ENCODE data around the gene SLC25A17.
"Not testable (repeated sequence)": the region's sequence is repeated elsewhere in the genome, so short reads cannot be mapped to it uniquely, and the experiment has no call there.

The SLC25A17 gene

GRCh38 chr22:40845816-40846215 lies 26.7 kb upstream of the SLC25A17 start:
- not testable (repeated sequence) for H3K27me3 Mint-ChIP-seq; ATAC-seq (replicated peaks; ENCODE audit: extremely low read depth, poor library complexity, severe bottlenecking)
- peaks cover 75% of the 10 kb centered on the region for H3K36me3 Mint-ChIP-seq (ENCODE audit: insufficient read depth)

GRCh38 chr22:40844951-40845350 lies 25.8 kb upstream of the SLC25A17 start:
- H3K27ac Mint-ChIP-seq (ENCODE audit: low read depth), result peak overlapping the region; percentile 35
- peaks cover 6% of the 10 kb centered on the region for H3K4me1 Mint-ChIP-seq
- no peaks in the 10 kb centered on the region for H3K27me3 Mint-ChIP-seq
- peaks cover 78% of the 10 kb centered on the region for H3K36me3 Mint-ChIP-seq (ENCODE audit: insufficient read depth)
- no peak for ATAC-seq (replicated peaks; ENCODE audit: extremely low read depth, poor library complexity, severe bottlenecking)
- DNase-seq (ENCODE audit: low spot score in 2 of 2), result no peak
- H3K9me3 Mint-ChIP-seq, result no peaks in the 10 kb centered on the region
- H3K4me3 Mint-ChIP-seq, result no peak overlapping the region

More at GRCh38 chr22:40845816-40846215, 26.7 kb upstream of the SLC25A17 start:
- peaks cover 10% of the 10 kb centered on the region for H3K4me1 Mint-ChIP-seq
- not testable (repeated sequence) for DNase-seq (ENCODE audit: low spot score in 2 of 2); H3K27ac Mint-ChIP-seq (ENCODE audit: low read depth); H3K4me3 Mint-ChIP-seq; H3K9me3 Mint-ChIP-seq

GRCh38 chr22:40838486-40838885 lies 19.3 kb upstream of the SLC25A17 start:
- peaks cover 5% of the 10 kb centered on the region for H3K4me1 Mint-ChIP-seq
- H3K9me3 Mint-ChIP-seq, result no peaks in the 10 kb centered on the region
- no peak overlapping the region for H3K27ac Mint-ChIP-seq (ENCODE audit: low read depth)
- ATAC-seq (replicated peaks; ENCODE audit: extremely low read depth, poor library complexity, severe bottlenecking), result no peak
- DNase-seq (ENCODE audit: low spot score in 2 of 2), result no peak
- H3K4me3 Mint-ChIP-seq, result no peak overlapping the region
- H3K36me3 Mint-ChIP-seq (ENCODE audit: insufficient read depth), result peaks cover 63% of the 10 kb centered on the region
- no peaks in the 10 kb centered on the region for H3K27me3 Mint-ChIP-seq

GRCh38 chr22:40834619-40835018 lies 15.5 kb upstream of the SLC25A17 start:
- ATAC-seq (replicated peaks; ENCODE audit: extremely low read depth, poor library complexity, severe bottlenecking) (no peak), DNase-seq (ENCODE audit: low spot score in 2 of 2) (no peak)
- H3K27ac Mint-ChIP-seq (ENCODE audit: low read depth), result no peak overlapping the region
- H3K4me1 Mint-ChIP-seq, result no peaks in the 10 kb centered on the region
- H3K4me3 Mint-ChIP-seq, result no peak overlapping the region
- no peaks in the 10 kb centered on the region for H3K27me3 Mint-ChIP-seq
- H3K36me3 Mint-ChIP-seq (ENCODE audit: insufficient read depth), result peaks cover 56% of the 10 kb centered on the region
- H3K9me3 Mint-ChIP-seq, result no peaks in the 10 kb centered on the region

GRCh38 chr22:40829131-40829530 lies 10.0 kb upstream of the SLC25A17 start:
- Mint-ChIP-seq H3K4me1 (no peaks in the 10 kb centered on the region), H3K9me3 (no peaks in the 10 kb centered on the region), H3K27ac (ENCODE audit: low read depth) (no peak overlapping the region), H3K27me3 (no peaks in the 10 kb centered on the region), H3K36me3 (ENCODE audit: insufficient read depth) (peaks cover 47% of the 10 kb centered on the region), H3K4me3 (no peak overlapping the region)
- no peak for ATAC-seq (replicated peaks; ENCODE audit: extremely low read depth, poor library complexity, severe bottlenecking)
- no peak for DNase-seq (ENCODE audit: low spot score in 2 of 2)

GRCh38 chr22:40826984-40827741 lies 8.0 kb upstream of the SLC25A17 start:
- H3K9me3 Mint-ChIP-seq, result no peaks in the 10 kb centered on the region
- DNase-seq (ENCODE audit: low spot score in 2 of 2), result no peak
- no peak for ATAC-seq (replicated peaks; ENCODE audit: extremely low read depth, poor library complexity, severe bottlenecking)
- no peak overlapping the region for H3K27ac Mint-ChIP-seq (ENCODE audit: low read depth)
- H3K4me1 Mint-ChIP-seq, result no peaks in the 10 kb centered on the region
- H3K36me3 Mint-ChIP-seq (ENCODE audit: insufficient read depth), result peaks cover 42% of the 10 kb centered on the region
- H3K4me3 Mint-ChIP-seq, result no peak overlapping the region
- no peaks in the 10 kb centered on the region for H3K27me3 Mint-ChIP-seq

GRCh38 chr22:40826292-40826691 lies 7.1 kb upstream of the SLC25A17 start:
- not testable (repeated sequence) for H3K27me3 Mint-ChIP-seq; DNase-seq (ENCODE audit: low spot score in 2 of 2); ATAC-seq (replicated peaks; ENCODE audit: extremely low read depth, poor library complexity, severe bottlenecking); H3K9me3 Mint-ChIP-seq; H3K4me3 Mint-ChIP-seq; H3K27ac Mint-ChIP-seq (ENCODE audit: low read depth); H3K4me1 Mint-ChIP-seq
- H3K36me3 Mint-ChIP-seq (ENCODE audit: insufficient read depth), result peaks cover 36% of the 10 kb centered on the region

GRCh38 chr22:40823426-40823825 lies 4.3 kb upstream of the SLC25A17 start:
- Mint-ChIP-seq H3K36me3 (ENCODE audit: insufficient read depth) (peaks cover 27% of the 10 kb centered on the region), H3K4me3 (no peak overlapping the region), H3K27me3 (no peaks in the 10 kb centered on the region), H3K4me1 (peaks cover 4% of the 10 kb centered on the region), H3K9me3 (no peaks in the 10 kb centered on the region), H3K27ac (ENCODE audit: low read depth) (no peak overlapping the region)
- DNase-seq (ENCODE audit: low spot score in 2 of 2) (no peak), ATAC-seq (replicated peaks; ENCODE audit: extremely low read depth, poor library complexity, severe bottlenecking) (no peak)

- Mint-ChIP-seq H3K36me3 (ENCODE audit: insufficient read depth) (peaks cover 14% of the 10 kb centered on the region), H3K4me1 (peaks cover 24% of the 10 kb centered on the region), H3K27me3 (no peaks in the 10 kb centered on the region), H3K27ac (ENCODE audit: low read depth) (no peak overlapping the region), H3K9me3 (no peaks in the 10 kb centered on the region), H3K4me3 (peak overlapping the region; percentile 76)
- ATAC-seq (replicated peaks; ENCODE audit: extremely low read depth, poor library complexity, severe bottlenecking) (no peak), DNase-seq (ENCODE audit: low spot score in 2 of 2) (no peak)
Measured at GRCh38 chr22:40819599-40820140, 524 bp upstream of the SLC25A17 start.

- no peaks in the 10 kb centered on the region for H3K9me3 Mint-ChIP-seq
- H3K27ac Mint-ChIP-seq (ENCODE audit: low read depth), result peak overlapping the region; percentile 69
- DNase-seq (ENCODE audit: low spot score in 2 of 2), result no peak
- H3K27me3 Mint-ChIP-seq, result no peaks in the 10 kb centered on the region
- peaks cover 24% of the 10 kb centered on the region for H3K4me1 Mint-ChIP-seq
- peak; percentile 10 for ATAC-seq (replicated peaks; ENCODE audit: extremely low read depth, poor library complexity, severe bottlenecking)
- H3K4me3 Mint-ChIP-seq, result peak overlapping the region; percentile 76
- peaks cover 7% of the 10 kb centered on the region for H3K36me3 Mint-ChIP-seq (ENCODE audit: insufficient read depth)
Measured at GRCh38 chr22:40818192-40818746, 877 bp downstream of the SLC25A17 start.

GRCh38 chr22:40817737-40818136 lies 1.4 kb downstream of the SLC25A17 start:
- H3K27me3 Mint-ChIP-seq, result no peaks in the 10 kb centered on the region
- peaks cover 9% of the 10 kb centered on the region for H3K36me3 Mint-ChIP-seq (ENCODE audit: insufficient read depth)
- H3K27ac Mint-ChIP-seq (ENCODE audit: low read depth), result peak overlapping the region; percentile 69
- H3K4me3 Mint-ChIP-seq, result peak overlapping the region; percentile 76
- no peaks in the 10 kb centered on the region for H3K9me3 Mint-ChIP-seq
- ATAC-seq (replicated peaks; ENCODE audit: extremely low read depth, poor library complexity, severe bottlenecking) (no peak), DNase-seq (ENCODE audit: low spot score in 2 of 2) (no peak)
- peaks cover 24% of the 10 kb centered on the region for H3K4me1 Mint-ChIP-seq

- H3K4me1 Mint-ChIP-seq, result peaks cover 29% of the 10 kb centered on the region
Measured at GRCh38 chr22:40813912-40814315, 5.2 kb downstream of the SLC25A17 start.

More at GRCh38 chr22:40813912-40814315, 5.2 kb downstream of the SLC25A17 start:
- Mint-ChIP-seq H3K9me3 (no peaks in the 10 kb centered on the region), H3K36me3 (ENCODE audit: insufficient read depth) (peaks cover 9% of the 10 kb centered on the region), H3K27ac (ENCODE audit: low read depth) (no peak overlapping the region), H3K27me3 (no peaks in the 10 kb centered on the region), H3K4me3 (no peak overlapping the region)
- ATAC-seq (replicated peaks; ENCODE audit: extremely low read depth, poor library complexity, severe bottlenecking) (no peak), DNase-seq (ENCODE audit: low spot score in 2 of 2) (no peak)

Measured in central memory CD8-positive, alpha-beta T cell (primary cell).